DMS114 treated with DMSO at 0.1 percent for 48 hours (cell line): ENCODE results near the gene PTRH1.

Experiments
- DNase-seq: peaks from one replicate; lab custom pipeline; 2025; ENCODE audit not compliant: unreplicated experiment; lab: John Stamatoyannopoulos, UW

PTRH1 gene

DNA sequence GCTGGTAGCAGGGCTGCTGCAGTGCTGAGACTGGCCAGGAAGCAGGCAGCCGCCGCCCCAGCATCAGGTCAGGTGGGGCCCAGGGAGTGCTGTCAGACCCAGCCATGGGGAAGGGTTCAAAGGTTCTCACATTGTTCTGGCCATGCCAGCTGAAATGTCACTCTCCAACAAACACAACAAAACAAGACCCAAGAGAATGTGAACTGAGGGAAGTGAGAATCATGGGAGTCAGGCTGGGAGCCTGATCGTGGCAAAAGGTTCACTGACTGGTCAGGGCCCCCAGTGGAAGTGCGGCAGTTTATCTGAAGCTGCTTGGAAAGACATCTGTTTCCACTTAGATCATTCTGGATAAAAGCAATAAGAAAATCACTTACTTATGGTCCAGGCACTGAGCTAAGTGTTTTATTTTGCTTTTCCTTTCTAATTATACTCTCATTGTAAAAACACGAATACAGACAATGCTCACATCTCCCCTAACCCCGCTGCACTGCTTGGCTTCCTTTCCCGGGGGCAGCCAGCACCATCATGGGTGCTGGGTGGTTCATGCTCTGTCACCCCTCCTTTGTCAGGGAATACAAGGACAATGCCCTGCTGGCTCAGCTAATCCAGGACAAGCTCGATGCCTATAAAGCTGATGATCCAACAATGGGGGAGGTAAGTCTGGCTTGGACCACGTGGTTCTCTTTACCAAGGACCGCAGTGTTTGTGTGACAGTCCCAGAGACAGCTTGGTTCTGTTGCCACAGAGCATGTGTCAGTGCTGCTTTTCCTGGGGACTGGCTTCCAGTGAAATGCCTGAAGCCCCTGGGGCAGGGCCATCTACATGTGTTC lies 50.6 kb downstream of the PTRH1 start:
- DNase-seq, result no peak

DNA sequence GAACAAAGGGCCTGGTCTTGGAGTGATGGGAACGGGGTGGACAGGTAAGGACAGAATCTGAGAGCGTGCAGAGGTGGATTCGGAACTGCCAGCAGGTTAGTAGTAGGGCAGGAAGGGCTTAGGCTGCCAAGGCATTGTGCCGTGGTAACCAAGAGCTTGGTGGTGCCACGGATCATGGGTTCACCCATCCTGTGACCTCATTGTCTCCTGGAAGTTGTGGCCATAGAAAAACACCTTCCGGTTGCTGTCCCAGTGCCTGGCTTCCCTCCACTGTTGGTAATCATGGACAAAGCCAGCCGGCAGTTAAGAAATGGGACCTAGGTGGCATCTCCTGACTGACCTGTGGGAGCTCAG lies 51.2 kb downstream of the PTRH1 start:
- no peak for DNase-seq
